Activated CD4-positive, alpha-beta T cell treated with anti-CD3 and anti-CD28 coated beads, Interleukin-2, amount 10 ng/mL, durations not matched to agents 7 days and 5 days (primary cell): ENCODE measurements around the gene AGTPBP1. TPM values are rescaled to one million over a fixed set of nuclear protein-coding genes. Genes with fewer than 3 reads are reported as not detected.

Experiments
- CTCF ChIA-PET: fragments of 350-600 bp; sonication (Branson Sonifier 250); formaldehyde crosslinking; loops from one replicate; lab custom pipeline; 2021; ENCODE audit warnings: antibody characterized with exemption; lab: Charles Lee
- POLR2A ChIA-PET: fragments of 350-600 bp; sonication (Branson Sonifier 250); formaldehyde crosslinking; loops from one replicate; lab custom pipeline; 2021; ENCODE audit warnings: antibody characterized with exemption; lab: Charles Lee
- DNase-seq: peaks from one replicate; pipeline ENCODE4 v3.0.0-alpha.2; 2020
- H3K27ac Mint-ChIP-seq: one replicate; pipeline ENCODE4 v1.8.0; 2021; ENCODE audit warnings: mild to moderate bottlenecking, moderate library complexity, mixed read lengths
- H3K27me3 Mint-ChIP-seq: one replicate; pipeline ENCODE4 v1.8.0; 2021; ENCODE audit warnings: mixed read lengths
- H3K36me3 Mint-ChIP-seq: one replicate; pipeline ENCODE4 v1.8.0; 2021; ENCODE audit warnings: low read depth, mixed read lengths
- H3K4me1 Mint-ChIP-seq: one replicate; pipeline ENCODE4 v1.8.0; 2021; ENCODE audit warnings: mixed read lengths
- H3K4me3 Mint-ChIP-seq: one replicate; pipeline ENCODE4 v1.8.0; 2021; ENCODE audit warnings: mild to moderate bottlenecking, moderate library complexity, mixed read lengths
- H3K9me3 Mint-ChIP-seq: one replicate; pipeline ENCODE4 v1.8.0; 2021; ENCODE audit warnings: mixed read lengths
- total RNA-seq, 2 experiments: library from RNA; stranded (reverse); gene quantifications; one replicate each; pipeline ENCODE4 v1.2.3, GENCODE V29; 2021

Gene AGTPBP1
- total RNA-seq, 2 experiments from 2014 or later, result 35.2 to 37.2 TPM

- Mint-ChIP-seq H3K36me3 (peaks cover 7% of the 10 kb centered on the region), H3K27me3 (no peaks in the 10 kb centered on the region)
- POLR2A ChIA-PET, result no interaction called here
Measured at GRCh38 chr9:85547599-85547998, 194.2 kb downstream of the AGTPBP1 start.

GRCh38 chr9:85543196-85543595, 198.6 kb downstream of the AGTPBP1 start:
- Mint-ChIP-seq H3K4me1 (no peaks in the 10 kb centered on the region), H3K27me3 (no peaks in the 10 kb centered on the region), H3K9me3 (no peaks in the 10 kb centered on the region), H3K36me3 (peaks cover 7% of the 10 kb centered on the region), H3K27ac (no peak overlapping the region), H3K4me3 (no peak overlapping the region)
- ChIA-PET CTCF (no interaction called here), POLR2A (no interaction called here)
- no peak for DNase-seq

More at GRCh38 chr9:85547599-85547998, 194.2 kb downstream of the AGTPBP1 start:
- no peak overlapping the region for H3K4me3 Mint-ChIP-seq
- CTCF ChIA-PET, result no interaction called here
- DNase-seq, result no peak
- no peak overlapping the region for H3K27ac Mint-ChIP-seq
- H3K4me1 Mint-ChIP-seq, result no peaks in the 10 kb centered on the region
- no peaks in the 10 kb centered on the region for H3K9me3 Mint-ChIP-seq

- no peaks in the 10 kb centered on the region for H3K4me1 Mint-ChIP-seq
- H3K36me3 Mint-ChIP-seq, result peaks cover 4% of the 10 kb centered on the region
- DNase-seq, result no peak
- ChIA-PET POLR2A (no interaction called here), CTCF (no interaction called here)
- H3K4me3 Mint-ChIP-seq, result no peak overlapping the region
- no peaks in the 10 kb centered on the region for H3K9me3 Mint-ChIP-seq
- H3K27me3 Mint-ChIP-seq, result no peaks in the 10 kb centered on the region
- H3K27ac Mint-ChIP-seq, result no peak overlapping the region
Measured at GRCh38 chr9:85541876-85542275, 199.9 kb downstream of the AGTPBP1 start.

- Mint-ChIP-seq H3K4me3 (no peak overlapping the region), H3K9me3 (no peaks in the 10 kb centered on the region), H3K4me1 (no peaks in the 10 kb centered on the region), H3K27me3 (no peaks in the 10 kb centered on the region), H3K27ac (no peak overlapping the region), H3K36me3 (no peaks in the 10 kb centered on the region)
- ChIA-PET POLR2A (no interaction called here), CTCF (no interaction called here)
- no peak for DNase-seq
Measured at GRCh38 chr9:85536514-85536913, 205.2 kb downstream of the AGTPBP1 start.

GRCh38 chr9:85536076-85536475, 205.7 kb downstream of the AGTPBP1 start:
- Mint-ChIP-seq H3K4me3 (no peak overlapping the region), H3K4me1 (no peaks in the 10 kb centered on the region), H3K36me3 (no peaks in the 10 kb centered on the region), H3K9me3 (no peaks in the 10 kb centered on the region), H3K27ac (no peak overlapping the region), H3K27me3 (no peaks in the 10 kb centered on the region)
- CTCF ChIA-PET, result no interaction called here
- POLR2A ChIA-PET, result no interaction called here
- DNase-seq, result no peak

GRCh38 chr9:85534340-85534739, 207.4 kb downstream of the AGTPBP1 start:
- Mint-ChIP-seq H3K4me1 (no peaks in the 10 kb centered on the region), H3K4me3 (no peak overlapping the region), H3K27ac (no peak overlapping the region), H3K36me3 (no peaks in the 10 kb centered on the region), H3K27me3 (no peaks in the 10 kb centered on the region), H3K9me3 (no peaks in the 10 kb centered on the region)
- ChIA-PET CTCF (interaction anchor here (0.5 kb wide), 1 partner anchor 1001 kb away, joined by 4 read pairs; no protein-coding TSS in a partner anchor), POLR2A (no interaction called here)
- DNase-seq, result no peak

- Mint-ChIP-seq H3K4me3 (no peak overlapping the region), H3K9me3 (no peaks in the 10 kb centered on the region), H3K4me1 (no peaks in the 10 kb centered on the region), H3K36me3 (no peaks in the 10 kb centered on the region), H3K27me3 (no peaks in the 10 kb centered on the region), H3K27ac (no peak overlapping the region)
- POLR2A ChIA-PET, result no interaction called here
- no peak for DNase-seq
- CTCF ChIA-PET, result no interaction called here
Measured at GRCh38 chr9:85533538-85533937, 208.2 kb downstream of the AGTPBP1 start.

GRCh38 chr9:85530721-85531120, 211.0 kb downstream of the AGTPBP1 start:
- H3K27ac Mint-ChIP-seq, result no peak overlapping the region
- H3K4me3 Mint-ChIP-seq, result no peak overlapping the region
- peaks cover under 1% of the 10 kb centered on the region for H3K27me3 Mint-ChIP-seq
- POLR2A ChIA-PET, result no interaction called here
- DNase-seq, result no peak
- CTCF ChIA-PET, result no interaction called here
- no peaks in the 10 kb centered on the region for H3K9me3 Mint-ChIP-seq
- H3K4me1 Mint-ChIP-seq, result peaks cover 3% of the 10 kb centered on the region
- H3K36me3 Mint-ChIP-seq, result no peaks in the 10 kb centered on the region

GRCh38 chr9:85528607-85529006, 213.1 kb downstream of the AGTPBP1 start:
- Mint-ChIP-seq H3K4me3 (no peak overlapping the region), H3K27ac (no peak overlapping the region), H3K4me1 (peaks cover 3% of the 10 kb centered on the region), H3K36me3 (no peaks in the 10 kb centered on the region), H3K27me3 (peaks cover 18% of the 10 kb centered on the region), H3K9me3 (no peaks in the 10 kb centered on the region)
- no peak for DNase-seq
- CTCF ChIA-PET, result interaction anchor here (0.6 kb wide), 1 partner anchor 765 kb away, joined by 3 read pairs; no protein-coding TSS in a partner anchor
- POLR2A ChIA-PET, result no interaction called here

- peaks cover 21% of the 10 kb centered on the region for H3K27me3 Mint-ChIP-seq
- no peaks in the 10 kb centered on the region for H3K36me3 Mint-ChIP-seq
- peaks cover 3% of the 10 kb centered on the region for H3K4me1 Mint-ChIP-seq
- H3K27ac Mint-ChIP-seq, result no peak overlapping the region
- no peaks in the 10 kb centered on the region for H3K9me3 Mint-ChIP-seq
- no peak for DNase-seq
- no peak overlapping the region for H3K4me3 Mint-ChIP-seq
- CTCF ChIA-PET, result interaction anchor here (0.6 kb wide), 1 partner anchor 764 kb away, joined by 3 read pairs; no protein-coding TSS in a partner anchor
- POLR2A ChIA-PET, result no interaction called here
Measured at GRCh38 chr9:85528142-85528541, 213.6 kb downstream of the AGTPBP1 start.

GRCh38 chr9:85527331-85528020, 214.3 kb downstream of the AGTPBP1 start:
- Mint-ChIP-seq H3K27ac (no peak overlapping the region), H3K27me3 (peaks cover 28% of the 10 kb centered on the region), H3K9me3 (no peaks in the 10 kb centered on the region), H3K4me1 (peaks cover 3% of the 10 kb centered on the region), H3K4me3 (no peak overlapping the region), H3K36me3 (no peaks in the 10 kb centered on the region)
- no peak for DNase-seq
- CTCF ChIA-PET, result no interaction called here
- POLR2A ChIA-PET, result no interaction called here

- ChIA-PET CTCF (no interaction called here), POLR2A (no interaction called here)
- no peaks in the 10 kb centered on the region for H3K9me3 Mint-ChIP-seq
- H3K4me1 Mint-ChIP-seq, result peaks cover 6% of the 10 kb centered on the region
- H3K4me3 Mint-ChIP-seq, result no peak overlapping the region
- H3K27me3 Mint-ChIP-seq, result peaks cover 45% of the 10 kb centered on the region
- H3K27ac Mint-ChIP-seq, result no peak overlapping the region
- no peaks in the 10 kb centered on the region for H3K36me3 Mint-ChIP-seq
- DNase-seq, result no peak
Measured at GRCh38 chr9:85524531-85524930, 217.2 kb downstream of the AGTPBP1 start.

- CTCF ChIA-PET, result no interaction called here
- Mint-ChIP-seq H3K36me3 (no peaks in the 10 kb centered on the region), H3K4me3 (no peak overlapping the region), H3K4me1 (peaks cover 6% of the 10 kb centered on the region), H3K9me3 (no peaks in the 10 kb centered on the region), H3K27me3 (peaks cover 45% of the 10 kb centered on the region), H3K27ac (no peak overlapping the region)
- no peak for DNase-seq
- POLR2A ChIA-PET, result no interaction called here
Measured at GRCh38 chr9:85523202-85523601, 218.6 kb downstream of the AGTPBP1 start.
